ENCODE results near the gene MSI2.

The MSI2 gene

GRCh38 chr17:57451643-57452042, 195.3 kb downstream of the MSI2 start:
- TF ChIP-seq, protein P1, sequence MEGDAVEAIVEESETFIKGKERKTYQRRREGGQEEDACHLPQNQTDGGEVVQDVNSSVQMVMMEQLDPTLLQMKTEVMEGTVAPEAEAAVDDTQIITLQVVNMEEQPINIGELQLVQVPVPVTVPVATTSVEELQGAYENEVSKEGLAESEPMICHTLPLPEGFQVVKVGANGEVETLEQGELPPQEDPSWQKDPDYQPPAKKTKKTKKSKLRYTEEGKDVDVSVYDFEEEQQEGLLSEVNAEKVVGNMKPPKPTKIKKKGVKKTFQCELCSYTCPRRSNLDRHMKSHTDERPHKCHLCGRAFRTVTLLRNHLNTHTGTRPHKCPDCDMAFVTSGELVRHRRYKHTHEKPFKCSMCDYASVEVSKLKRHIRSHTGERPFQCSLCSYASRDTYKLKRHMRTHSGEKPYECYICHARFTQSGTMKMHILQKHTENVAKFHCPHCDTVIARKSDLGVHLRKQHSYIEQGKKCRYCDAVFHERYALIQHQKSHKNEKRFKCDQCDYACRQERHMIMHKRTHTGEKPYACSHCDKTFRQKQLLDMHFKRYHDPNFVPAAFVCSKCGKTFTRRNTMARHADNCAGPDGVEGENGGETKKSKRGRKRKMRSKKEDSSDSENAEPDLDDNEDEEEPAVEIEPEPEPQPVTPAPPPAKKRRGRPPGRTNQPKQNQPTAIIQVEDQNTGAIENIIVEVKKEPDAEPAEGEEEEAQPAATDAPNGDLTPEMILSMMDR (IDR thresholded peaks at IDR 0.05; ENCODE audit: control insufficient read depth, insufficient read depth, low read depth, low read length, missing control alignments) = no peak
- no peak overlapping the region for H3K4me3 ChIP-seq (ENCODE audit: control insufficient read depth, low read depth, low read length)
- DNase-seq (ENCODE audit: low read depth) = no peak

DNA sequence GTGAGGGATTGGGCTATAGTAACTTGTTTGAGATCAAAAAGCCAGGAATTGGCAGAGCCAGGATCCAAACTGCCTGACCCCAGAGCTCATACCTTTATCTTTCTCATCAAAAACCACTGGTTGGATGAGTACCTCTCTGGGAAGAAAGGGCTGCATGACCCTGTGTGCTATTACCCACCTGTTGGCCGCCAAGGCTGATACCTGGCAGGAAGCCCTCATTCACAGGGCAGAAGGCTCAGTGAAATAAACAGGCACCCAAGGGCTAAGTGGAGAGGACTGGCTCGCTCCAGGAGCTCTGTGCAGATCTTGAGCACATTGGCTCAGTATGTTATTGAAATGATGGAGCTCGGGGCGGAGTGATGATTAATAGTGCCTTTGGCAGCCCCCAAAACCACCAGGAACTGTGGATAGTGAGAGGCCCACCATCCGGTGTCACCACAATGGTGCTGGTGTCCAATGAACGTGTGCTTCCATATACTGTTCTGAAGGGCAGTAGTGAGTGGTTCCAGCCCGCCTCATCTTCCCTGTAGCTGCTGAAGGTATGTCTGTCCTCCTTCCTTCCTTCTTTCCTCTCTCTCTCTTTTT, 197.6 kb downstream of the MSI2 start:
- TF ChIP-seq, protein P1 (IDR thresholded peaks at IDR 0.05; ENCODE audit: control insufficient read depth, insufficient read depth, low read depth, low read length, missing control alignments) = no peak
- H3K4me3 ChIP-seq (ENCODE audit: control insufficient read depth, low read depth, low read length) = no peak overlapping the region
- no peak for DNase-seq (ENCODE audit: low read depth)

DNA sequence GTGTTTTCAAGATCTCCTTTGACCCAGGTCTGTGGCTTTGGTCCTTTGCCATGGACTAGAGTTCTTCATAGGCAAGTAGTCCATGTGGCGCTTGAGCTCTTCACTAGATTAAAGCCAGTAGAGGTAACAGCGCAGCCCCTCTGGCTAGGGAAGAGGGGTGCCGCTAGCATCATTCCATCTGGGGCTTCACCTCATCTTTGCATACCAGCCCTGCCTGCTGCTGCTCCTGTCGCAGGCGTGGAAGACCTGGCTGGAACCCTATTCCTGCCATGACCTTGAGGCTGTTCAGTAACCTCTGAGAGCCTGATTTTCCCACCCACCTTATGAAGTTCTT, 198.4 kb downstream of the MSI2 start:
- TF ChIP-seq, protein P1 (IDR thresholded peaks at IDR 0.05; ENCODE audit: control insufficient read depth, insufficient read depth, low read depth, low read length, missing control alignments) = no peak
- DNase-seq (ENCODE audit: low read depth) = no peak
- H3K4me3 ChIP-seq (ENCODE audit: control insufficient read depth, low read depth, low read length) = no peak overlapping the region

GRCh38 chr17:57455063-57455914, 199.0 kb downstream of the MSI2 start:
- no peak overlapping the region for H3K4me3 ChIP-seq (ENCODE audit: control insufficient read depth, low read depth, low read length)
- DNase-seq (ENCODE audit: low read depth) = no peak
- TF ChIP-seq, protein P1 (IDR thresholded peaks at IDR 0.05; ENCODE audit: control insufficient read depth, insufficient read depth, low read depth, low read length, missing control alignments) = no peak

- TF ChIP-seq, protein P1 (IDR thresholded peaks at IDR 0.05; ENCODE audit: control insufficient read depth, insufficient read depth, low read depth, low read length, missing control alignments) = no peak
- DNase-seq (ENCODE audit: low read depth) = no peak
- H3K4me3 ChIP-seq (ENCODE audit: control insufficient read depth, low read depth, low read length) = no peak overlapping the region
Measured at GRCh38 chr17:57456622-57457021, 200.3 kb downstream of the MSI2 start.

DNA sequence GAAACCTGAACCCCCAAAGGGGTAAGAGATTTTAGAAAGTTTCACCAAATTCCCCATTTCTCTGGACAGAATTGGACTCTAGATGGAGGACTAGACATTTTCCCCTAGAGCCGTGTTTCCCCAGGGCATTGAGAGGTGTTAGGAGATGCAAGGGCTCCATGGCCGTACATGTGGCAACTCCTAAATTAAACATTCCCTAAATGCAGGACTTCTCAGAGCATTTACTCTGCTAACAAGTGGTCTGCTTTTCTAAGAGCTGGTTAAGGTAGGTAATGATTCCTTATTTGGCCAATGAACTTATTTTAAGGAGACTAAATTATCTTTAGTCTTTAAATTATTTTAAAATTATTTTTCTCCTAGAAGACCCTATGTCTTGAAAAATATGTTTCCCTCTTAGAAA, 200.9 kb downstream of the MSI2 start:
- no peak for DNase-seq (ENCODE audit: low read depth)
- no peak overlapping the region for H3K4me3 ChIP-seq (ENCODE audit: control insufficient read depth, low read depth, low read length)
- TF ChIP-seq, protein P1 (IDR thresholded peaks at IDR 0.05; ENCODE audit: control insufficient read depth, insufficient read depth, low read depth, low read length, missing control alignments) = no peak

Measured in AG09309 (cell line).